Ascending aorta (tissue), 2 donors: ENCODE data around the gene NUSAP1. TPM values are rescaled to one million over a fixed set of nuclear protein-coding genes. Genes with fewer than 3 reads are reported as not detected.
"Not testable (repeated sequence)": the region's sequence is repeated elsewhere in the genome, so short reads cannot be mapped to it uniquely, and the experiment has no call there.

Source experiments
- DNase-seq, 2 donors: peaks; one replicate each; pipeline ENCODE4 v3.0.0-alpha.2; 2019; ENCODE audit warnings: low spot score in 2 of 2
- H3K27ac ChIP-seq, 2 donors: fragments of 200-600 bp; sonication (generic); one replicate each; pipeline ENCODE4 v1.5.1; 2016 to 2017; ENCODE audit warnings: mild to moderate bottlenecking in 1 of 2
- H3K27me3 ChIP-seq: fragments of 200-600 bp; sonication (generic); one replicate; pipeline ENCODE4 v1.5.1; 2017
- H3K36me3 ChIP-seq, 2 donors: fragments of 200-600 bp; sonication (generic); one replicate each; pipeline ENCODE4 v1.5.1; 2016
- H3K4me1 ChIP-seq, 2 donors: fragments of 200-600 bp; sonication (generic); one replicate each; pipeline ENCODE4 v1.5.1; 2016 to 2017; ENCODE audit warnings: mild to moderate bottlenecking in 1 of 2
- H3K4me3 ChIP-seq, 2 donors: fragments of 200-600 bp; sonication (generic); one replicate each; pipeline ENCODE4 v1.5.1; 2016 to 2017; ENCODE audit warnings: mild to moderate bottlenecking in 1 of 2
- H3K9me3 ChIP-seq, 2 donors: fragments of 200-600 bp; sonication (generic); one replicate each; pipeline ENCODE4 v1.5.1; 2016
- CTCF ChIP-seq, 3 experiments: fragments of 200-600 bp in 2 of 3; fragments of 450-650 bp in 1 of 3; sonication (generic) in 2 of 3; IDR thresholded peaks; one replicate each; pipeline ENCODE4 v1.5.1; 2016 to 2019; ENCODE audit warnings: antibody characterized with exemption in 3 of 3, mild to moderate bottlenecking in 1 of 3, moderate library complexity in 1 of 3
- intact Hi-C: fragments of 100-400 bp; cut with DNase I; formaldehyde crosslinking; loops from one replicate; pipeline ENCODE4 v1.15.1; 2023
- total RNA-seq: library from RNA; depleted of rRNA; stranded (reverse); fragments of >200 nt; gene quantifications from one replicate; pipeline ENCODE4 v1.1.0, GENCODE V29; 2016

NUSAP1 gene
- total RNA-seq: not detected

- Histone ChIP-seq H3K27ac (peak within 1 kb of the TSS in 1 of 2 donors; percentile 40), H3K36me3 (no peaks in the 10 kb centered on the region)
- intact Hi-C loops: loop anchor here (1.0 to 5.0 kb wide), 7 partner anchors 48 to 765 kb away; partner anchors contain the start of genes CCDC32, CHP1, EXD1 and INO80
These were observed at the start of gene NUSAP1, which contains the start of gene OIP5 for GRCh38 chr15:41332194-41333025. NUSAP1 (plus strand) TSS chr15:41332881; CDS start chr15:41332958, 77 bp downstream. OIP5 (minus strand) TSS chr15:41332591; CDS start chr15:41332561, 30 bp downstream.

GRCh38 chr15:41282980-41283652 lies 49.6 kb upstream of the NUSAP1 start:
- intact Hi-C loops: loop anchor here (1.0 to 5.0 kb wide), 3 partner anchors 52 to 1501 kb away; partner anchors contain the start of genes CHP1, FSIP1 and INO80

More at GRCh38 chr15:41332194-41333025, at the start of gene NUSAP1, which contains the start of gene OIP5:
- Histone ChIP-seq H3K9me3 (no peaks in the 10 kb centered on the region), H3K4me1 (peaks cover 0 to 8% of the 10 kb centered on the region in 2 donors), H3K27me3 (no peaks in the 10 kb centered on the region), H3K4me3 (peak within 1 kb of the TSS; percentile 89 to 91)
- DNase-seq: peak; percentile 96 to 99
- peak; percentile 59 to 74 (median 67) for TF ChIP-seq CTCF (IDR thresholded peaks at IDR 0.05)

GRCh38 chr15:41283653-41284426 lies 48.8 kb upstream of the NUSAP1 start:
- no peak for TF ChIP-seq CTCF (IDR thresholded peaks at IDR 0.05)
- Histone ChIP-seq H3K4me3 (peak overlapping the region; percentile 72 to 88), H3K4me1 (peaks cover 6 to 16% of the 10 kb centered on the region in 2 donors), H3K27ac (peak overlapping the region; percentile 83 to 84), H3K36me3 (peaks cover 32 to 47% of the 10 kb centered on the region in 2 donors), H3K9me3 (no peaks in the 10 kb centered on the region), H3K27me3 (no peaks in the 10 kb centered on the region)
- intact Hi-C loops: loop anchor here (1.0 to 5.0 kb wide), 4 partner anchors 48 to 1502 kb away; partner anchors contain the start of genes CHP1, FSIP1, INO80 and NUSAP1
- DNase-seq: peak; percentile 89 to 99

More at GRCh38 chr15:41282980-41283652, 49.6 kb upstream of the NUSAP1 start:
- Histone ChIP-seq H3K27ac (peak overlapping the region; percentile 83 to 84), H3K4me1 (peaks cover 6 to 16% of the 10 kb centered on the region in 2 donors), H3K36me3 (peaks cover 29 to 44% of the 10 kb centered on the region in 2 donors), H3K4me3 (peak overlapping the region; percentile 72 to 88)
- H3K9me3 ChIP-seq, H3K27me3 ChIP-seq, DNase-seq: not testable (repeated sequence)

- peaks cover 6 to 16% of the 10 kb centered on the region in 2 donors for H3K4me1 ChIP-seq
- no peak for TF ChIP-seq CTCF (IDR thresholded peaks at IDR 0.05)
- peak overlapping the region; percentile 69 to 84 for H3K27ac ChIP-seq
- H3K27me3 ChIP-seq: no peaks in the 10 kb centered on the region
- intact Hi-C loops: loop anchor here (1.0 to 5.0 kb wide), 2 partner anchors 48 to 1502 kb away; partner anchors contain the start of genes FSIP1, NUSAP1 and OIP5
- H3K9me3 ChIP-seq: no peaks in the 10 kb centered on the region
- H3K4me3 ChIP-seq: peak overlapping the region; percentile 72 to 88
- no peak for DNase-seq
- peaks cover 27 to 42% of the 10 kb centered on the region in 2 donors for H3K36me3 ChIP-seq
These were observed 48.1 kb upstream of the NUSAP1 start for GRCh38 chr15:41284427-41285177.

- no peaks in the 10 kb centered on the region for H3K27me3 ChIP-seq
- TF ChIP-seq CTCF (IDR thresholded peaks at IDR 0.05): no peak
- no peak for DNase-seq
- no peaks in the 10 kb centered on the region for H3K9me3 ChIP-seq
- H3K36me3 ChIP-seq: peaks cover 27 to 40% of the 10 kb centered on the region in 2 donors
- intact Hi-C loops: no loop called here
- peak overlapping the region in 1 of 2 donors; percentile 69 for H3K27ac ChIP-seq
- H3K4me3 ChIP-seq: peak overlapping the region; percentile 72 to 88
- H3K4me1 ChIP-seq: peaks cover 6 to 16% of the 10 kb centered on the region in 2 donors
These were observed 47.4 kb upstream of the NUSAP1 start for GRCh38 chr15:41285285-41285684.
